Medulla oblongata (tissue), 1 donor: ENCODE data around the gene SEC16B.
A peak's percentile ranks its signal among the peaks of the same experiment; 100 is the strongest.

Experiments
- DNase-seq: peaks from one replicate; pipeline ENCODE4 v3.0.0-alpha.2; 2015; ENCODE audit errors: extremely low spot score

Gene SEC16B

DNA sequence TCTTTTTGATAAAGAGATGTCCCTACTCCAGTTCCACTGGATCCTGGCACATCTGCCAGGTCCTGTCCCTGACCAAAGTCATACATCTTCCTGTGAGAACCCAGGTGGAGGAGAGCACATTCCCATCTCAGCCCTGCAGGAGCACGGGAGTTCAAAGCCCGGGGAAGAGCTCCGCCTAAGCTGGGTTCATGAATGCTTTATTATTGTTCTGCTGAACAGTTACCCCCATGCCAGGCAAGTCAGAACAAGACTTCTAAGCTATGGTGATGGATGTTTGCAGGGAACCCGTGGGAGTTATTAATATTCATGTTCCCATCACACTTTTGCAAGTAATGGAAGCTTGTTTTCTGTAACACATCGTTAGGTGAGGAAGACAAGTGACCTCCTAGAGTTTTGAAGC lies 62.9 kb downstream of the SEC16B start:
- DNase-seq = no peak

DNA sequence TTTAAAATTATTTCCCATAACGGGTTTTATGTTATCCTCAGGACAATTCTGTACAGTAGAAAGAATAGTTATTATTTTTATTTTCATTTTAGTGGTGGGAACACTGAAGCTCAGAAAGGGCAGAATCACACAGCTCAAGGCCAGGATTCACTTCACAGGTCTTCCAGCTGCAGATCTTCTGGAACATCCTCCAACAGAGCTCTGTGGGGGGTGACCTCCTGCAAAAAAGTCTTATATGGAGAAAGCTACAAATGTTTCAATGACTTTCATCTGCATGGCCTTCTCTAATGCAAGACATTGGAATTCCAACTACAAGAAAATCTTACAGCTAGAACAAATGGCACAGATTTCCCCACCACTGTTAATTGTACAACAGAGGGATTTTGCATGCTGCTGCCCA lies 64.2 kb downstream of the SEC16B start:
- no peak for DNase-seq

DNA sequence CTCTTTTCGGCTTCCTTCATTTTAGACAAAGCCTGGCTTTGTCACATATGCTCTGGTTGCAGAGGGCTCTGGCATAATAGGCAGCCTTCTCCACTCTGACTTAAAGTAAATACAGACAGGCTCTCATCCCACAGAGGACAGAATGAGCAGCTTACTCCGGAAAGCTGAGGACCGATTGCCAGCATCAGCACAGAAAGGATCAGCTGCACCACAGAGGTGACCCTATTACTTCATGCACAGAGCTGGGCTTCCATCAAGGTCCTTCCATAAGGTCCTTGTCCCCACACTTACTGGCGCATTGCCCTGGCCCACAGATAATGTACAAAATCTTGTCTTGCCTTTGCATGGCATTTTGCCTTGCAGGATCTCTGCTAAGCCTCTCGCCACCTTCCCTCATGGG lies 67.6 kb downstream of the SEC16B start:
- DNase-seq = peak; percentile 16

DNA sequence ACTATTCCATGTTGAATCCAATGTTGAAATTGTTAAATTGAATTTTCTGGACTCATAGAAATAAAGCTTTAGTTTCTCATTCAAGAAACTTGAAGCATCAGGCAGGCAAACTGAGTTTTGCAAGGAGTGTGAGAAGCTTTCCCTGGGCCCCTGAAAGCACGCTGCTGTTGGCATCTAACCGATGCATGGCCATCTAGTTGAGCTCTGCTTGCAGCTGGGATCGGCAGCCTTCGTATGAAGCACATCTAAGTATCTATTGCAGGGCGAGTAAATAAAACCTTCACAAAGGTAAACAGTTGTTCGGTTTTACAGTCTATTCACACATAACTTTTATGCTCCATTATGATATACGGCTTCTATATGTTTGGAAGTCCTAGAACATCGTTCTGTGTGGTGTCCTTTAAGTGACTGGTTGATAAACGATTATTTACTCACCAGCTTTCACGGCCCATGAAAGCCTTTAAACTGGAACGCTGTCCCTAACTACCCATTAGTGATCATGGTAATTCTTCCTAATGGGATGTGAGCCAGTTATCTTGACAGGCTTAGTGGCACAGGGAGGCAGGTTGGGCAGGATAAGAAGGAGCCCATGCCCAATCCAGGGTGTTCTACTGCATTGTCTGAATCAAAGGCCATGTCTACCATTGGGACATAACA lies 71.7 kb downstream of the SEC16B start:
- DNase-seq = no peak

GRCh38 chr1:177897281-177897997 lies 72.4 kb downstream of the SEC16B start:
- no peak for DNase-seq
